ENCODE data around the gene GNL2. TPM values are rescaled to one million over a fixed set of nuclear protein-coding genes. Genes with fewer than 3 reads are reported as not detected.

The GNL2 gene
- total RNA-seq, 2 experiments from 2014 or later, result 62.2 to 65.3 TPM

DNA sequence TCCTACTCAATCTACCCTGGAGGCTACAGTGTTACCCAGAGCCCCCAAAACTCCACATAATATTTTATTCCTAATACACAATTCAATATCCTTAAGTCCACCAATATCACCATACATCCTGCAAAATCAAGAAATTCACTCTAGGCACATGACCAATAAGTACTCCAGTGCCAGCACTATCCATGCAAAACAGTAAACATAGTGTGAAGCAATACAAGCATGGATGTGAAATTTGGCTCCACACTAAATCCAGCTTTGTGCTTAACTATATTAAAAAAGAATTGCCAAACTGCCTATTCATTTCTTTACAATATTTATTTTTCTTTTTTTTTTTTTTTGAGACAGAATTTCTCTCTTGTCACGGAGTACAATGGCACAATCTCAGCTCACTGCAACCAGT lies 78.2 kb downstream of the GNL2 start:
- no peak overlapping the region for H3K4me3 Mint-ChIP-seq
- peaks cover 4% of the 10 kb centered on the region for H3K36me3 Mint-ChIP-seq (ENCODE audit: low read depth)
- no peak overlapping the region for H3K27ac Mint-ChIP-seq
- CTCF ChIA-PET, result no interaction called here
- no peak for DNase-seq
- peaks cover 34% of the 10 kb centered on the region for H3K4me1 Mint-ChIP-seq (ENCODE audit: low read depth)
- no peaks in the 10 kb centered on the region for H3K9me3 Mint-ChIP-seq
- intact Hi-C loops (cut with micrococcal nuclease), result loop anchor here (10.0 kb wide), 1 partner anchor 1363 kb away; the partner anchor contains the start of gene MAP7D1
- H3K27me3 Mint-ChIP-seq (ENCODE audit: low read depth), result no peaks in the 10 kb centered on the region

Other genes starting within 250 kb of the GNL2 start
- gene ZC3H12A, start 121.4 kb downstream of the GNL2 start, total RNA-seq, result 10 to 100 TPM; 29.0 to 33.6 TPM
- 10 to 100 TPM; 57.5 to 62.8 TPM for gene MEAF6, start 81.2 kb downstream of the GNL2 start, total RNA-seq
- 10 to 100 TPM; 14.3 to 15.3 TPM for gene SNIP1, start 41.6 kb downstream of the GNL2 start, total RNA-seq
- not detected for gene DNALI1, start 39.0 kb downstream of the GNL2 start, total RNA-seq
- not detected for gene RSPO1, start 39.0 kb upstream of the GNL2 start, total RNA-seq
- gene CDCA8, start 96.6 kb upstream of the GNL2 start, total RNA-seq, result 10 to 100 TPM; 73.6 to 78.6 TPM
- gene EPHA10, start 169.2 kb upstream of the GNL2 start, total RNA-seq, result under 1 TPM in 1 of 2 experiments, not detected in 1; 0.33 TPM
- under 1 TPM; 0.69 to 0.74 TPM for gene MANEAL, start 197.9 kb upstream of the GNL2 start, total RNA-seq
- 10 to 100 TPM; 12.8 to 14.2 TPM for gene C1orf122, start 211.9 kb upstream of the GNL2 start, total RNA-seq
- gene YRDC, start 212.3 kb upstream of the GNL2 start, total RNA-seq, result 10 to 100 TPM; 31.6 to 31.7 TPM

Data from activated naive CD4-positive, alpha-beta T cell treated with anti-CD3 and anti-CD28 coated beads for 36 hours (primary cell).